GM19351 (cell line): ENCODE measurements around the gene ELAC1.

Source experiments
- ATAC-seq: cut with Tn5 transposase; IDR thresholded peaks from one replicate; pipeline ENCODE4 v1.9.1; 2021; ENCODE audit warnings: mild to moderate bottlenecking, moderate library complexity; ENCODE audit not compliant: unreplicated experiment

ELAC1 gene

DNA sequence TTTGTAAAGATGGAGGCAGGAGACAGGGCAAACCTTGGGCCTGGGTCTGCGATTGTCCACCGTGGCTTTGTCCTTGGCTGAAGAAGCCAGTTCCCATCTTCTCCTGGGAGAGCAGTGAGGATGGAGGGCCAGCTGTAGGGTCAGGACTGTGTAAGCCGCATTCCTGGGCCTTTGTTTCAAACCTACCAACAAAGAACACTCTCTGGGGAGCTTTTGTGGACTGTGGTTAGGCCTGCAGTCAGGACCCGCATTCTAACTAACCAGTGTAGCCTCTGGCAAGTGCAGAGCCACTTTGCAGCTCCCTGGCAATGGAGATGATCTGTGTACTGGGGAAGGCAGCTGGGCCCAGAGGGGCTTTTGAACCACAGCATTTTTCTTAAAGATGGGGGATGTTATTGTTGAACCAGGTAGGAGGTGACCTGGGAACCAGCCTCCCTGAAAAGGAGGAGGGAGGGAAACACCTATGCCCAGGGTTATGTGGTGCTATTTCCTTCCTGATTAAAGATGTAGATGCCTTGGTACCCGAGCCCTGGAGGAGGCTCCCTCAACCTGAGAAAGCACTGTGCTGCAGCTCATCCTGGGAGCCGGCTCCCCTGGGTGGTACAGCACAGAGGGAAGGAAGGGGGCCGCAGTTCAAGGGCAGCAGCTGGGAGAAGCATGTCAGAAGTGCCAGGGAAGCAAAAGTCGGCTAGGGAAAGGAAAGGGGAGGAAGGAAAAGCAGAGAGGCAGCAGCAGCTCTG, 49.5 kb downstream of the ELAC1 start:
- no peak for ATAC-seq

DNA sequence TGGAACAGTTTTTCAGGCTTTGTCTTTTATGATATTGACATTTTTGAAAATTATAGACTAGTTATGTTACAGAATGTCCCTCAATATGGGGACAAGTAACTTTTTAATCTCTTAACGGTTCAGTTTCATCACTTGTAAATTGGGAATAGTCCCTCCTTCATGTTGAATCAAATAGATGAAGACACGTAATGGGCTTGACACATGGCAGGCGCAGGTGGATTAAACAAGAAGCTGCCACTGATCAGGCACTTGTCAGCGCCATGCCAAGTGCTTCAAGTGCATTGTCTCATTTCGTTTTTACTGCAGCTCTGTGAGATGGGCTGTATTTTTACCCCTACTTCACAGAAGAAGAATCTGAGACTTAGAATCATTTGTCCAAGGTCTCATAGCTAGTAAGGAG, 52.7 kb downstream of the ELAC1 start:
- no peak for ATAC-seq

DNA sequence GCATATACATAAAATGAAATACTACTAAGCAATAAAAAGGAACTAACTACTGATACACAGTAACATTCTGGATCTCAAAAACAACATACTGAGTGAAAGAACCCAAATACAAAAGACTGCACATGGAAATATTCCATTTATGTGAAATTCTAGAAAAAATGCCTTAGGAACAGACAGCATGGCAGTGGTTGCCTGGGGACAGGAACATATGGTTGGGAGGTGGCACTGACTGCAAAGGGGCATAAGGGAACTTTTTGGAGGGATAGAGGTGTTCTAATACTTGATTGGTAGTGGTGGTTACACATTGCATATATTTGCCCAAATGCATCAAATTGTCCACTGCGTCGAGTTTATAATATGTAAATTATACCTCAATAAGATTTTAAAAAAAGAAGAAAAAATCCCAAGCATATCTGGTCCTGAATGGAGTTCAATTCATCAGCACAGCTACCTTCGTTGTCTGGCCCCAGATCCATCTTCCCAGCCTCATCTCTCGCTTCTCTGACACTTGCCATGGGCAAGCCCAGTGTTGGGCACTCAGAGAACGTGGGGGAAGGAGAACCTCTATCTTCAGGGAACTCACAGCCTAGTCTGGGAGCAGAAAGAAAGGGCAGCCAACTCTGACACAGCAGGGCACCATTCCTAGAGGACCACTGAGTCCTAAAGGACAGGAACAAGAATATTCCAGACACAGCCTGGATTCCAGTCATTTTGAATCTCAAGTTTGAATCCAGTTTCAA, 53.6 kb downstream of the ELAC1 start:
- ATAC-seq, result no peak

DNA sequence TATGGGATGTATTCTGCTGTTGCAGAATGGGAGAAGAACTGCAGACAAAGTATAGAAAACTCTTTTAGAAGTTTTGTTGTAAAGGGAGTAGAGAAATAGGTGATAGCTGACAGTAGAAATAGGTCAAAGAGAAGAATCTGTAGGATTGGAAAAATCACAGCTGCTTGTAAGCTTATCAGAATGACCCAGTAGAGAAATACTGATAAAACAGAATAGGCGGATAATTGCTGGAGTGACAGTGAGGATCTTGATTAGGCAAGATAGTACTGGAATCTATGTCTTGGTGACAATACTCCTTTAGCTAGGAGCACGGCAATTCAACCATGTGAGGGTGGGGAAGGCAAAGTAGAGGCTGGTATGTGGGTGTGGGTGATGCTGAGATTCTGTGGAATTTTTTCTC, 57.7 kb downstream of the ELAC1 start:
- ATAC-seq, result no peak

DNA sequence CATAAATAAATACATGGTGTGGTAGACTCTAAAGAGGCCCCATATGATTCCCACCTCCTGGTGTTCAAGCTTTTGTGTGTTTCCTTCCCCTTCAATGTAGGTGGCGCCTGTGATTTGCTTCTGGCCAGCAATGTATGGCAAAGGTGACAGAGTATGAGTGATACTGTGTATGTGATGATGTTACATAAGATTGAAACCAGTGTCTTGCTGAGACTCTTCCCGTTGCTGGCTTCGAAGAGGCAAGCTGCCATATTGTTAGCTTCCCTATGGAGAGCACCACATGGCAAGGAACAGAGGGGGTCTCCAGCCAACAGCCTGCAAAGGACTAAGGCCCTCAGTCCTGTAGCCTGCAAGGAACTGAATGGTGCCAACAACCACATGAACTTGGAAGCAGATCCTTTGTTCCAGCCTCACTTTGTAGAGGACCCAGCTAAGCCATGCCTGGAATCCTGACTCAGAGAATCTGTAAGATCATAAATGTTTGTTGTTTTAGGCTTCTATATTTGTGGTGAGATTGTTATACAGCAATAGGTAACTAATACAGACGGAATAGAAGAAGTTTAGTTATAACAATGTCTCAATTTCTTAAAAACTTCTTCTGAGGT, 60.5 kb downstream of the ELAC1 start:
- peak; percentile 42 for ATAC-seq

DNA sequence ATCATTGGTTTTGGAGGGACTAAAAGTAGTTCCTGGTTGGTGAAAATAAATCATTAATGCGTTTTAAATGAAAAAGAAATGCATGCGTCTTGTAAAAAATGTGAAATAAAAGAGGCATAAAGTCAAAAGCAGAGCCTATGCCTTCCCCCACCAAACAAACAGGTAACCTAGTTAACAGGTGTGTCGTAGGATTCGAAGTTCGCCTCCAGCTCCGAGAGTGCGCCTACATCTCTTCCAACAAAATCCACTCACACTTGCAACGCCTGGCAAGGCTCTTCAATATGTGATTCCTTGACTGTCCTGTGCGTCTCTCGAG, 61.5 kb downstream of the ELAC1 start:
- ATAC-seq, result peak; percentile 13

DNA sequence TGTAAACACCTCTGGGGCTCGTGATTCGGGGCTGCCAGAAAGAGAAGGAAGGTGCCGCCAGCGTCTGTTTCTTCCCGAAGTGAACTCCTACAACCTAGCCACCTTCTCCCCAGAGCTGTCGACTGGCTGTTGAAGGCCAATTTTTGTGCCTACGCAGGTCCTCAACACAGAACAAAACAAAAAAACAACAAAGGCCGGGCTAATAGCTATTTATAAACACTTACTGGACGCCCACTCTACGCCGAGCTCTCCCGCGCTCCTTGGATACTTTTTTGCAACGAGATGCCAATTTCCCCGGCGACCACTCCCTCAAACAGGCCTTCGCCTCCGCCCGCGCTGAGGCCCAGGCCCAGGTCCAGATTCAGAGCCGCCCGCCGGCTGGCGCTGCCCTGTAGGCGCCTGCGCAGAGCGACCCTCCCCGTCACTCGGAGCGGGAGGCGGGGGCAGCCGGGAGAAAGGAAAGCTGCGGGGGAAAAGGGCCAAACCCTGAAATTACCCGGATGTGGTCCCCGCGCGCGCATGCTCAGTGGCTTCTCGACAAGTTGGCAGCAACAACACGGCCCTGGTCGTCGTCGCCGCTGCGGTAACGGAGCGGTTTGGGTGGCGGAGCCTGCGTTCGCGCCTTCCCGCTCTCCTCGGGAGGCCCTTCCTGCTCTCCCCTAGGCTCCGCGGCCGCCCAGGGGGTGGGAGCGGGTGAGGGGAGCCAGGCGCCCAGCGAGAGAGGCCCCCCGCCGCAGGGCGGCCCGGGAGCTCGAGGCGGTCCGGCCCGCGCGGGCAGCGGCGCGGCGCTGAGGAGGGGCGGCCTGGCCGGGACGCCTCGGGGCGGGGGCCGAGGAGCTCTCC, 62.1 kb downstream of the ELAC1 start, which contains the start of gene SMAD4:
Gene SMAD4, plus strand, starts transcription at position 520 of the 843 bp plus-strand sequence. CDS start 16,834 bp downstream, outside the sequence.
- ATAC-seq, result peak; percentile 52

DNA sequence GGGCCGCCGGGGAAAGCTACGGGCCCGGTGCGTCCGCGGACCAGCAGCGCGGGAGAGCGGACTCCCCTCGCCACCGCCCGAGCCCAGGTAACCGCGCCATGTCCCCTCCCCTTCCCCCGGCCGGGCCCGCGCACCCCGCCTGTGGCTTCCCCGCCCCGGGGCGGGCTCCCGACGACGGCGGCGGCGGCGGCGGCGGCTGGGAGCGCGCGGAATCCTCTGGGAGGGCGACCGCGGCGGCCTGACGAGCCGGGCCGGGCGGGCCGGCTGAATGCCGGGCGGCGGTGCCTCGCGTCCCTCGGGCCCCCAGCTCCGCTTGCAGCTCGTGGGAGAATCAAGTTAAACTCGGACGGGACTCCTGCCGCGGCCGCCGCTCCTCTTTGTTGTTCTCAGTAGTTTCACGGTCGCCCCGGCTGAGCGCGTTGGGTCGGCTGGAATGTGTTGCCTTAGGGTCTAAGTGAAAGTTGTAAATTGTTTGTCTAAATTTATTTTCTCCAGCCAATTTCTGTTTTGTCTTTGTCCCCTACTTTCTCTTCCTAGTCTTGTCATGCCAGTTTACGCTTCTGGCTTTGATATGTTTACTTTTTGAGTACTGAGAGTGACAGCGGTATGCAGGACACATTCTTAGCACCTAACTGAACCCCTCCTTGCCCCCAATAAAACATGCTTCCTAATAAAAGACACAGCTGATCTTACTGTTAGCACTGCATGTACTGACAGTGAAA, 62.9 kb downstream of the ELAC1 start:
- ATAC-seq, result peak; percentile 55

DNA sequence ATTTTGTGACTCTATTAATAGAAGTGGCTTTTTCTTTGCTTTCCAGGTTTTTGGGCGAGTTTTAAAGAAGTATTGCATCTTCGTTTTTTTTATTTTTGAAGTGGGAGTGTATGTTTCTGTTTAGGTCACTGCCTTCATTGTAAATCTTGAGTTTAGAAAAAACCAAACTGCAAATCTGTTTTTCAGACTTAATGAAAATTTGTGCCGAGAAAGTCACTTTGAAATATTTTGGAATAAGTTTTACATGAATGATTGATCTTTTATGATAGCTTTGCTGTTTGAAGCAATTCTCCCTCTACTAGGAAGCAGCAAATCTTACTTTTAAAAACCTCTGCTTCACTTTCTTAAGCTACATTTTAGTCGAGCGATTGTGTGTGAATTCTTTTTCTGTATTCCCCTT, 64.4 kb downstream of the ELAC1 start:
- ATAC-seq, result no peak

DNA sequence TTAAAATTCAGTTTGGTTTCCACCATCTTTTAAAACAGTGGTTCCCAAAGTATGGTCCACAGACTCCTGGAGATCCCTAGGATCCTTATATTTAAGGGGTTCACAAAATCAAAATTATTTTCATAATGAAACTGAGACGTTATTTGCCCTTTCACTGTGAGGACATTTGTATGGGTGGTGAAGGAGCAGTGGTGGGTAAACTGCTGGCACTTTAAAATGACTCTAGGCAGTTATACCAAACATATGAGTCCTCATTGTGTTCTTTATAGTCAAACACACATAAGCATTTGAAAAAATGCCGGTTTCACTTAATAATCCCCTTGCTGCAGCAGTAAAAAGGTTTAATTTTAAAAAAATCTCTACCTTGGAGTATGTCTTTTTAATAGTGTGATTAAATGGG, 69.4 kb downstream of the ELAC1 start:
- no peak for ATAC-seq
